ENCODE data around the gene ITIH5.
"Not testable (repeated sequence)": the region's sequence is repeated elsewhere in the genome, so short reads cannot be mapped to it uniquely, and the experiment has no call there.

DNA sequence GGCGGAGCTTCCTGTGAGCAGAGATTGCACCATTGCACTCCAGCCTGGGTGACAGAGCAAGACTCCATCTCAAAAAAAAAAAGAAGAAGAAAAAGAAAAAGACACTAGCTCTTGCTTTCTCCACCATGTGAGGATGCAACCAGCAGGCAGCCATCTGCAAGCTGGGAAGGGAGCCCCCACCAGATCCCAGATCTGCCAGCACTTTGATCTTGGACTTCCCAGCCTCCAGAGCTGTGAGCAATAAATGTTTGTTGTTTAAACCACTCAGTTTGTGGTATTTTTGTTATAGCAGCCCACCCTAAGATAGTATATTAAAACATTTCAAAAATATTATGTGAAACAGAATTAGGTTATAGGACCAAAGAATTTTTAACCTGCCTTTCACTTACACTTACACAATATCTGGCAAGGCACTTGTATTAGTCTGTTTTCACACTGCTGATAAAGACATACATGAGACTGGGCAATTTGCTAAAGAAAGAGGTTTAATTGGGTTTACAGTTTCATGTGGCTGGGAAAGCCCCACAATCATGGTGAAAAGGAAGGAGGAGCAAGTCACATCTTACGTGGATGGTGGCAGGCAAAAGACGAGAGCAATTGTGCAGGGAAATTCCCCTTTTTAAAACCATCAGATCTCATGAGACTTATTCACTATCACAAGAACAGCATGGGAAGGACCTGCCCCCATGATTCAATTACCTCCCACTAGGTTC is 24.3 kb upstream of the ITIH5 start:
- not testable (repeated sequence) for TF ChIP-seq POLR2AphosphoS5 (IDR thresholded peaks at IDR 0.05; ENCODE audit: low read depth, low read length); ZNF274 (IDR thresholded peaks at IDR 0.05; ENCODE audit: borderline replicate concordance, extremely low read depth, low read length); POLR2A (IDR thresholded peaks at IDR 0.05; ENCODE audit: control extremely low read depth in 1 of 2, low read depth in 2 of 2, low read length in 2 of 2); CREB1 (IDR thresholded peaks at IDR 0.05); KDM1A (IDR thresholded peaks at IDR 0.05; ENCODE audit: borderline replicate concordance, low read length); CTCF (IDR thresholded peaks at IDR 0.05; ENCODE audit: control extremely low read depth in 1 of 3, insufficient read depth in 1 of 3, low read depth in 1 of 3, low read length in 3 of 3); BCL11A (IDR thresholded peaks at IDR 0.05; ENCODE audit: low read depth in 2 of 2, low read length in 2 of 2); SIX5 (IDR thresholded peaks at IDR 0.05; ENCODE audit: low read depth, low read length); EZH2 (IDR thresholded peaks at IDR 0.05; ENCODE audit: low read depth, low read length, severe bottlenecking)

All from H1 (cell line).